HG03196 (cell line): Measurements from ENCODE around the gene NCAN.
"Not testable (repeated sequence)": the region's sequence is repeated elsewhere in the genome, so short reads cannot be mapped to it uniquely, and the experiment has no call there.

Experiments
- ATAC-seq: cut with Tn5 transposase; IDR thresholded peaks from one replicate; pipeline ENCODE4 v1.9.1; 2021; ENCODE audit not compliant: unreplicated experiment

Gene NCAN

DNA sequence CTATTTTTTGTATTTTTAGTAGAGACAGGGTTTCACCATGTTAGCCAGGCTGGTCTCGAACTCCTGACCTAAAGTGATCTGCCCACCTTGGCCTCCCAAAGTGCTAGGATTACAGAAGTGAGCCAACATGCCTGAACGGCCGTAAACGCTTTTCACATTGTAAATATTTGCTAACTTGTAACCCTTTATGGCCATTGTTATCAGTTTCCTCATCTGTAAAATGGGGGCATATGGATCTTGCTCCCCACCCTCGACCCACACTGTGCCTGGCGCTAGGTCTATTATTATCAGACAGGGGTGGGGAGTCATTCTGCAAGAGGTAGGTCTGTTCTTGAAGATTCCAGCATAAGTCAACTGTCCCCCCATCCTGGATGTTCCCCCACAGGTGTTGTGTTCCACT is 11.9 kb downstream of the NCAN start:
- ATAC-seq = no peak

DNA sequence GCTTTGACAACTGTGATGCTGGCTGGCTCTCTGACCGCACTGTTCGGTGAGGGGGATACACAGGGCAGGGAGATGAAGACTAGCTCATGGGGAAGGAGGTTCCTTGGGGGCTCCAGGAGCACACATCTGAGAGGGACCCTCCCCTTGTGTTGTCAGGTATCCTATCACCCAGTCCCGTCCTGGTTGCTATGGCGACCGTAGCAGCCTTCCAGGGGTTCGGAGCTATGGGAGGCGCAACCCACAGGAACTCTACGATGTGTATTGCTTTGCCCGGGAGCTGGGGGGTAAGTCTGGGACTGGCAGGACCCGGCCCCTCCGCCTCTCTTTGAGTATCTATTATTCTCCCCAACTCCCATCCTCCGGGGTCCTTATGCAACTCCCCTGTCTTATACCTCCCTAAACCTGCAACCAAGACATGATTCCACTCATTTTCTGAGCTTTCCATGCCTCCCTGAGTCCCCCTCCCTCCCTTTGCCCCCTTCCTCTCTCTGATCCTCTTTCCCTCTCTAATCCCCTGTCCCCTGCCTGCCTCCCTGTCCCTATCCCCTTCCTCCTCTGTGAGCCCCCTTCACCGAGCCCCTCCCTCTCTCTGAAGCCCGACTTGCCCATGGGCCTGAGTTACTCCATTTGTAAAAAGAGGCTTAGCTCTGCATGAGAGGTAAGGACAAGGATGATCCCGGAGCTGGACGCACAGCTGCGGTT is 12.5 kb downstream of the NCAN start:
- ATAC-seq = no peak

DNA sequence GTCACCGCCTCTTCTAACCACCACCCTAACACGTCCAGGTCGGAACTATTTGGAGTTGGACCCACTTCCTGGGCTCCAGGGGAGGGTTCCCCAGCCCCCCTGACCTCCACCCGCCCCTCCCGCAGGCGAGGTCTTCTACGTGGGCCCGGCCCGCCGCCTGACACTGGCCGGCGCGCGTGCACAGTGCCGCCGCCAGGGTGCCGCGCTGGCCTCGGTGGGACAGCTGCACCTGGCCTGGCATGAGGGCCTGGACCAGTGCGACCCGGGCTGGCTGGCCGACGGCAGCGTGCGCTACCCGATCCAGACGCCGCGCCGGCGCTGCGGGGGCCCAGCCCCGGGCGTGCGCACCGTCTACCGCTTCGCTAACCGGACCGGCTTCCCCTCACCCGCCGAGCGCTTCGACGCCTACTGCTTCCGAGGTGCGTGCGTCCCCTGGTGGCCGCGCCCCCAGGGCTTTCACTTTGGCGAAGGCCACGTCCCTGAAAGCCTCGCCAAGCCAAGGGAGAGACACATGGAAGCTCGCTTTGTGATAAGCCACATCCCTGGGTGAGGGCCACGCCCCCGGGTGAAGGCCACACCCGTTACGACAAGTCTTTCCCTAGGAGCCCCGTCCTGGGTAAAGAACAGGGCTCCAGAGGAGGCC is 13.2 kb downstream of the NCAN start:
- ATAC-seq = no peak

DNA sequence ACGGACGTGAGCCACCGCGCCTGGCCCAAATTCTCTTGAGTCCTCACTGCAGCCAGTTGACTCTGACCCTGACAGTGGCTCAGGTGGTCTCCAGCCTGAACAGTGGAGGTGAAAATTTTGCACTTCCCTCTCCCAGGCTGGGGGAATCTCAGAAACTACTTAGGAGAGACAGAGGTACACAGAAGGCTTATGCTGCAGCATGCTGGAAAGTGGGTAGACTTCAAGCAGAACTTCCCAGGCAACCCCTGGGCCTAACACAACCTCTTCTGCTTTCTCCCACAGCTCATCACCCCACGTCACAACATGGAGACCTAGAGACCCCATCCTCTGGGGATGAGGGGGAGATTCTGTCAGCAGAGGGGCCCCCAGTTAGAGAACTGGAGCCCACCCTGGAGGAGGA is 14.4 kb downstream of the NCAN start:
- no peak for ATAC-seq

DNA sequence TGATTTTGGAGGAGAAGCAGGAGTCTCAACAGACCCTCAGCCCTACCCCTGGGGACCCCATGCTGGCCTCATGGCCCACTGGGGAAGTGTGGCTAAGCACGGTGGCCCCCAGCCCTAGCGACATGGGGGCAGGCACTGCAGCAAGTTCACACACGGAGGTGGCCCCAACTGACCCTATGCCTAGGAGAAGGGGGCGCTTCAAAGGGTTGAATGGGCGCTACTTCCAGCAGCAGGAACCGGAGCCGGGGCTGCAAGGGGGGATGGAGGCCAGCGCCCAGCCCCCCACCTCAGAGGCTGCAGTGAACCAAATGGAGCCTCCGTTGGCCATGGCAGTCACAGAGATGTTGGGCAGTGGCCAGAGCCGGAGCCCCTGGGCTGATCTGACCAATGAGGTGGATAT is 14.9 kb downstream of the NCAN start:
- no peak for ATAC-seq

DNA sequence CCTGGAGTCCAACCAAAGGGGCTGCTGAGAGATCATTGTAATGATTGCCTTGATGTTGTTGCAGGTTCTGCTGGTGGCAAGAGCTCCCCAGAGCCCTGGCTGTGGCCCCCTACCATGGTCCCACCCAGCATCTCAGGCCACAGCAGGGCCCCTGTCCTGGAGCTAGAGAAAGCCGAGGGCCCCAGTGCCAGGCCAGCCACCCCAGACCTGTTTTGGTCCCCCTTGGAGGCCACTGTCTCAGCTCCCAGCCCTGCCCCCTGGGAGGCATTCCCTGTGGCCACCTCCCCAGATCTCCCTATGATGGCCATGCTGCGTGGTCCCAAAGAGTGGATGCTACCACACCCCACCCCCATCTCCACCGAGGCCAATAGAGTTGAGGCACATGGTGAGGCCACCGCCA is 15.5 kb downstream of the NCAN start:
- no peak for ATAC-seq

DNA sequence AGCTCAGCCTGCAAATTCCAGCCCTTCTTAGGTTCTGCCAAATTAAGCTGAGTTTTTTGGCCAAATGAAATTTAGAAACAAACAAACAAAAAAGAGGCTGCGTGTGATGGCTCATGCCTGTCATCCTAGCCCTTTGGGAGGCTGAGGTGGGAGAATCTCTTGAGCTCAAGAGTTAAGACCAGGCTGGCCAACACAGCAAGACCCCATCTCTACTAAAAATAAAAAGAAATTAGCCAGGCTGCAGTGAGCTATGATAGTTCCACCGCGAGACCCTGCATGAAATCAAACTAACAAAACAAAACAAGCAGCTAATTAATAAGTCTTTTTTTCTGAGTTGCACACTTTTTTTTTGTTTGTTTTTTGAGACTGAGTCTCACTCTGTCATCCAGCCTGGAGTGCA is 17.9 kb downstream of the NCAN start:
- no peak for ATAC-seq

DNA sequence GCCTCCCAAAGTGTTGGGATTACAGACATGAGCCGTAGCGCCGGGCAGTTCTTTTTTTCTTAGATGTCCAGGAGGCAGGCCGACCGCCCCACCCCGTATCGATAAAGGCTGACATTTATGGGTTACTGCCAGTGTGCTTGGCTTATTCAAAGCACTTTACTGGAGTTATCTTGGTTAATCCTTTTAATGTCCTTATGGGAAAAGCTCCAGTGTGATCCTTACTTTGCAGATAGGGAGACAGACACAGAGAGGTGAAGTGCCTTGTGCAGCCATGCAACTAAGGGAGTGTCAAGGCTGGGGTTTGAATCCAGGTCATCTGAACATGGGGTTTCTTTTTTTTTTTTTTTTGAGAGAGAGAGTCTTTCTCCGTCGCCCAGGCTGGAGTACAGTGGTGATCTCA is 19.2 kb downstream of the NCAN start:
- no peak for ATAC-seq

DNA sequence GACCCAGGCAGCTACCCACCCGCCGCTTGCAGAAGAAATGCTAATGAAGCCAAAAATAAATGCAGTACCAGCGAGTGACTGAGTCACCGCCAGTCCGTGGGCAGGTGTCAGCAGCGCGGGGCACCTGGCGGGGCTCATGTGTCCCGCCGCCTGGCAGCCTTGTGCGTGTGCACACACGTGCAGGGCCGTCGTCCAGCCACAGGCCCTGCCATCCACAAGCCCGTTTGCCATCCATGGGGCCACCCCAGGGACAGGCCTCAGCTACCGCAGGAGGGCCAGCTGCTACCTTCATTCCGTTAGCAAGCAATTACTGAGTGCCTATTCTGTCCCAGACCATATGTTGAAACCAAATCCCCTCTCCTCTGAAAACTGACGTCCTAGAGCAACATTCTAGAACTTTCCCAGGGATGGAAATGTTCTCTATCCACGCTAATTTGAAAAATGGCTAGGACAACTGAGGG is 20.5 kb downstream of the NCAN start:
- no peak for ATAC-seq

DNA sequence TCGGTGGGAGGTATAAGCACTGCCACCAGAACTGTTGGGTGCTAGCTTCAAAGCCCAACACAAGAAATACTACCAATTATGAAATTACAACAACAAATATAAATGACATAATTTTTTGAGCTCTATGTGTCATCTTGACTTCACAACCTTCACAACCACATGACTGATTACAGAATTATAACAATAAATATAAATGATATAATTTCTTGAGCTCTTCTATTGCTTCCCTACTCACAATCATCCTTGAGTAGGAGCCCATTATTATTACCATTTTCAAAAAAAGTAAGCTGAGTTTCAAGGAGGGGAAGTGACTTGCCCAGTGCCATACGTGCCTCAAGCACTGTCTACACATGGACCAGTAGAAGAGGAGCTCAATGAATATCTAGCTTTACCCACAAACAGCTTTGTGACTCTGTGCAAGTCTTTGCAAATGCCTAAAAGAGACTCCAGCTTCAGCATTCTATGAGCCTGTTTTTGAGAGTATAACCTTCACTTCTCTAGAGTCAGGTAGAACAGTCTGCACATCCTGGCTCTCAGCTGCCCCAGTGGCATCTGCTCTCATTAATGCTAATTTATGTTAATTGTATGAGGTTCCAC is 22.6 kb downstream of the NCAN start:
- ATAC-seq = no peak

DNA sequence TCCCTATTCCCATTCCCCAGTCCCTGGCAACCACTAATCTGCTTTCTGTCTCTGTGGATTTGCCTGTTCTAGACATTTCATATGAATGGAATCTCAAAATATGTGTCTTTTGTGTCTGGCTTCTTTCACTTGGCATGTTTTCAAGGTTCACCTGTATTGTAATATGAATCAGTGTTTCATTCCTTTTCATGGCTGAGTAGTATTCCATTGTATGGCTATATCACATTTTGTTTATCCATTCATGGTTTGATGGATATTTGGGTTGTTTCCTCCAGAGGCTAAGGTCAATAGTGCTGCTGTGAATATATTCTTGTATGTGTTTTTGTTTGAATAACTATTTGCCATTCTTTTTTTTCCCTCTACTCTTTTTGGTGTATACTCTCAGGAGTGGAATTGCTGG is 24.4 kb downstream of the NCAN start:
- ATAC-seq = no peak

DNA sequence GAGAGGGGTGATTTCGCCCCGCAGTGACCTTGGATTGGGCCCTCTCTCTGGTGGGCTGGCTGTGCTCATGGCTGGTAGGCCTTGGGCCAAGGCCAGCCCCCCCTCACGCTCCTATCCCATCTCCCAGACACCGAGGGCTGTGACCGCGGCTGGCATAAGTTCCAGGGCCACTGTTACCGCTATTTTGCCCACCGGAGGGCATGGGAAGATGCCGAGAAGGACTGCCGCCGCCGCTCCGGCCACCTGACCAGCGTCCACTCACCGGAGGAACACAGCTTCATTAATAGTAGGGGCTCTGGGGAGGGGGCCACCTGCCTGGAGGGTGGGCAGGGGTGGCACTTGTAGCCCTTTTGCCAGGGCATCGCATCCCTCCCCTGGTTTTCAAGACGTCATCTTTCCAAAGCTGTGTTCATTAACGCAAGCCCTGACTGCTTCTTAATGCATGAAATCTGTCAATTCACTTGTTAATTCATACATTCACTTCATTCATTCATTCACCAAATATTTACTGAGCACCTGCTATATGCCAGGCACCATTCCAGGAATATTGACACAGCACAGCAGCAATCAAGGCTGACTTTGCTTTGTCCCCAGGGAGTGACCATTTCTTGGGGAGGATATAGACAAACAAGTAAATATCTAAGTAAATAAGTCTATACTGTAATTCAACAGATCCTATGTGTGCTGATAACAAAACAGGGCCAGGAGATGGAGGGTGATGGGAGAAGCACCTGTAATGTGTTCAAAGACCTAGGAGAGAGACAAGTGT is 26.6 kb downstream of the NCAN start:
- no peak for ATAC-seq

DNA sequence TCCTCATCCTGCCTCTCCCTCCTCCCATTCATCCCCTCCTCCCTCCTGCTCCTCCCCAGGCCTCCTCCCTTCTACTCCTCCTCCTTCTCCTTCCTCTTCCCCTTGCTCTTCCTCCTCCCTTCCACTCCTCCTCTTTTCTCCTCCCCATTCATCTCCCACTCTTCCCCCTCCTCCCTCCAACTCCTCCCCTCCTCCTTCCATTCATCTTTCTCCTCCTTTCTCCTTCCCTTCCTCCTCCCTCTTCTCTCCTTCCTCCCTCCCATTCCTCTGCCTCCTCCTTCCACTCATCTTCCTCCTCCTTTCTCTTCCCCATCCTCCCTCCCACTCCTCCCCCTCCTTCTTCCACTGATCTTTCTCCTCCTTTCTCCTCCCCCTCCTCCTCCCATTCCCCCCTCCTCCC is 27.9 kb downstream of the NCAN start:
- ATAC-seq = no peak

DNA sequence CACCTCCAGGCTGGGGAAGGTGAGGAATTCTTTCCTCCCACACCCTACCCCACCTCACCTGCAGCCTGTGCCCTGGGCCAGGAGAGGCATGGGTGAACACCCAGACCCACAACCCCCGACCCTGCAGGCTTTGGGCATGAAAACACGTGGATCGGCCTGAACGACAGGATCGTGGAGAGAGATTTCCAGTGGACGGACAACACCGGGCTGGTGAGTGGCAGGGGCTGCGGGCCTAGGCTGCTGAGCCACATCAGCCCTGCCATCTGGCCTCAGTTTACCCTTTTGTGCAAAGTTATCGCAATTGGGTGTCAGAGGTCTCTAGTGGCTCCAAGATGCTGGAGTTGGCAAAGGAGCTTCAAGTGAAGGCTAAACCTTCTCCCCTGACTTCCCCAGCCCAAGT is 28.7 kb downstream of the NCAN start:
- no peak for ATAC-seq

DNA sequence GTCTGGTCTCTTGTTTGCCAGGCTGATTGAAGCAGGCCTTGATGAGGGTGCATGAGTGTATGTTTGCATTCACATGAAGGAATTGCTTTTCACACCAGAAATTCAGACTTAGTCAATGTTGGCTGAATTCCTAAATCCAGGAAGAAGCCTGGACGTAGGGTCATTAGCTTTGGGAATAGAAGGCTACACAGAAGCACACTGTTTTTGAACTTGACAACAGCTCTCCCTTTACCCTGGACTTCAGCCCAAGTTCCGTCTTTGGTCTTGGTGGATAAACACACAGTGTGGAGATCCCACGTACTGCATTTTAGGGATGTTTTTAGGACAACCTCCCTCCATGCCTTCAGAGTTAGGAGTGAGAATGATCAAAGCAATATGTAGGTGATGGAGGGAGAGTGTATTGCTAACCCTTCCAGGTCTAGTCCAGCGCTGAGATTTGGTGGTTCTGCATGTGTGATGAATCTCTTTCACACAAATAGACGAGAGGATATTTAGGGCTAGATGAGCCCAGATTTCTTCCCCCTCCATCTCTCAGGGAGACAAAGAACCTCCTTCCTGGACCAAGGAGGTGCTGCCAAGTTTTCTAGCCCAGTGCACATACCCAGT is 38.5 kb downstream of the NCAN start:
- ATAC-seq = no peak

DNA sequence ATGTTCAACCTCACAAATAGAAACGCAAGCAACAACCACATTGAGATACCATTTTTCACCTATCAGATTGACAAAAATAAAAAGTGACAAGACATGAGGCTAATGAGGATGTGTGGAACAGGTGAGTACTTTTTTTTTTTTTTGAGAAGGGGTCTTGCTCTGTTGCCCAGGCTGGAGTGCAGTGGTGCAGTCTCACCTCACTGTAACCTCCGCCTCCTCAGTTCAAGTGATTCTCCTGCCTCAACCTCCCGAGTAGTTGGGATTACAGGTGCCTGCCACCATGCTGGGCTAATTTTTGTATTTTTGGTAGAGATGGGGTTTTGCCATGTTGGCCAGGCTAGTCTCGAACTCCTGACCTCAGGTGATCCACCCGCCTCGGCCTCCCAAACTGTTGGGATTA is 41.7 kb downstream of the NCAN start:
- not testable (repeated sequence) for ATAC-seq

DNA sequence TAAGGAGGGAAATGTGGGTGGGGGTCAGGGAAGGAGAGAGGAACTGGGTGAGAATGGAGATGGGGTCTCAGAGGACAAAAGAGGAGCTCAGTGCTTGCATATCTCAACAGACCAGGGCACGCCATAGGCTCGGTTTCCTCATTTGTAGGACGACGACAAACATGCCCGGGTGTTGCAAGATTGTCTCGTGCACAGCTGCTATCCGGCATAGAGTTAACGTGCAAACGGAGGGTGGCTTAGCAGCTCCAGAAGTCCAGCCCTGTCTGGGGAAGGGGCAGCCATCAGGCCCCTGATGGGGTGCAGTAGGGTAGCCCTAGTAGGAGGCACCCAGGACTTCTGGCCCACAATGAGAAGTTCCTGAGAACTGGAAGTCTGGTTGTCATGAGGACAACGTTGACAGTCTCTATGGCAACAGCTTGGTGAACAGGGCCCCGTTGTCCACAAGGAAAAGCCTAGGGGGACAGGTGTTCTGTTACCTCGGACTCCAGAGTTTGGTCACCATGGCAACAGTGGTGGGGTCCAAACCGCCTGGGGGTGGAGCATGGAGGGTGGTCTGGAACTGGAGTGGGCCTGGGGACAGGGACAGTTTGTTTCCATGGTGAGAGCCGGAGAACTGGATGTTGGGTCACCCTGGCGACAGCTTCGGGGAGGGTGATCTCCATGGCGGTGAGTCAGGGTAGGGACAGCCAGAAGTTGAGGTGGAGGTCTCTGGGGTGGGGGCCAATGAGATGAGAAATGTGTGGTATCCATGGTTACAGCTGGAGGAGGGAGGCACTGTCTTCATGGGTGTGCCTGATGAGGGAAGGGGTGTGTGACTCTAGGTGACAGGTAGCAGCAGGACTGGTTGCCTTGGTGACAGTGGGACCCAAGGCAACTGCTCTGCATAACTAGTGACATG is 44.6 kb downstream of the NCAN start:
- ATAC-seq = no peak

DNA sequence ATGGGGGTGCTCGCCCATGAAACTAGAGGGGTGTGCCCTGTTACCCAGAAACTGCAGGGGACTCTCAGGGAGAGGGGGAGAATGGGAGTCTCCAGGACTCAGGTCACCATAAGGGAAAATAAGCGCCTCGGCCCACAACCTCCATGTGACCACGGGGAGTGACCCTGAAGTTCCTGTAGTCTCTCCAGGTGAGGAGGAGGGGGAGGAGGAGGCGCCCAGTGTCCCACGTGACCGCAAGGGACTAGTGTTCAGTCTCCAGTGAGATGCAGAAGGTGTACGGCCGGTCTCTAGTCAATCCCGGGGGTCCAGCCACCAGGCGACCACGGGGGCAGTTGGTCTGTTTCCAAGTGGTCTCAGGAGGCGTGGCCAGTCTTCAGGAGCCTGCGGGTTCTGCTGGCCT is 45.4 kb downstream of the NCAN start:
- ATAC-seq = no peak

DNA sequence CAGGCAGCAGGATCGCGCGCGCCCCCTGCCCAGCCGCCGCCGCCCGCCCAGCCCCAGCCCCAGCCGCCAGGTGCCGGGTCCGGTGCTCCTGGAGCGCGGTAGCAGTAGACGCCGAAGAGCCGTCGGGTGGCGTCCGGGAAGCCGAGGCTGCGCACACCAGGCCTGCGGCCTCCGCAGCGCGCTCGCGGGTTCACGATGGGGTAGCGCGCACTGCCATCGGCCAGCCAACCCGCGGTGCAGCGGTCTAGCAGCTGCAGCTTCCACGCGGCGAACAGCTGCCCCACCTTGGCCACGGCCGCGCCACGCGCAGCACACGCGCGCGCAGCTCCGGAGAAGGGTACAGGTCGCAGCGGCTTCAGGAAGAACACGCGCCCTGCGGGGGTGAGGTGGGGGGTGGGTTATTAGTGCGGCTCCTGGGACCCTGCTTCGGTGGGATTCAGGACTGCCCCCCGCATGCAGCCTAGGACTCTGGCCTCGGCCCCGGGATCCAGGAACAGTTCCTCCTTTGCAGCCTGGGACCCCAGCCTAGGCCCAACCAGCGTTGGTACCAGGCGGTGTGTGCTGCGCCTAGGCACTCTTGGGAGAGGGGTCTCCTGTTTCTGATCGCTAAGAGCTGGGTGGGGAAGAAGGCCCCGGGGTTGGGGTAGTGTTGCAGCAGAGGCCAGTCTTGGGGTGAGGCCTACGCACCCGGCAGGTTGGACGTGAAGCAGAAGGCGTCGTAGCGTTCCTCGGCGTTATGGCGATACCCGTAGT is 46.3 kb downstream of the NCAN start:
- no peak for ATAC-seq
